ENCODE data around the gene PAX9.

GRCh38 chr14:36619853-36620252 lies 41.8 kb upstream of the PAX9 start:
- TF ChIP-seq REST (IDR thresholded peaks at IDR 0.05; ENCODE audit: low read depth): no peak
- no peak for TF ChIP-seq NFIC (IDR thresholded peaks at IDR 0.05)
- no peak for TF ChIP-seq YY1 (IDR thresholded peaks at IDR 0.05; ENCODE audit: low read depth)
- TF ChIP-seq TAF1 (IDR thresholded peaks at IDR 0.05; ENCODE audit: low read depth): no peak
- TF ChIP-seq ZBTB7A (IDR thresholded peaks at IDR 0.05; ENCODE audit: low read depth): no peak
- TF ChIP-seq CEBPB (IDR thresholded peaks at IDR 0.05): no peak
- no peak for TF ChIP-seq RAD21 (IDR thresholded peaks at IDR 0.05; ENCODE audit: low read depth)
- no peak for TF ChIP-seq FOXM1 (IDR thresholded peaks at IDR 0.05; ENCODE audit: borderline replicate concordance, low read depth)
- TF ChIP-seq EGR1 (IDR thresholded peaks at IDR 0.05): no peak
- no peak for TF ChIP-seq EP300 (IDR thresholded peaks at IDR 0.05; ENCODE audit: borderline replicate concordance)
- TF ChIP-seq CREB1 (IDR thresholded peaks at IDR 0.05; ENCODE audit: low read depth): no peak
